Stimulated activated CD8-positive, alpha-beta memory T cell treated with anti-CD3 and anti-CD28 coated beads, Interleukin-4, amount 100 ng/mL, for 4 hours (primary cell): ENCODE results near the gene PRR14L.
A peak's percentile ranks its signal among the peaks of the same experiment; 100 is the strongest.
"Not testable (repeated sequence)": the region's sequence is repeated elsewhere in the genome, so short reads cannot be mapped to it uniquely, and the experiment has no call there.

Experiments
- DNase-seq, 2 donors: peaks; one replicate each; pipeline ENCODE4 v3.0.0-alpha.2; 2020; ENCODE audit warnings: low read depth in 2 of 2, low spot score in 1 of 2

The PRR14L gene

GRCh38 chr22:31749636-31750364 lies at the start of gene PRR14L:
TSS of gene PRR14L (minus strand) at chr22:31750132. CDS start at chr22:31738860, 11,272 bp downstream.
- DNase-seq = peak; percentile 98 to 99

- not testable (repeated sequence) for DNase-seq
Measured at GRCh38 chr22:31799358-31799757, 49.4 kb upstream of the PRR14L start.

DNA sequence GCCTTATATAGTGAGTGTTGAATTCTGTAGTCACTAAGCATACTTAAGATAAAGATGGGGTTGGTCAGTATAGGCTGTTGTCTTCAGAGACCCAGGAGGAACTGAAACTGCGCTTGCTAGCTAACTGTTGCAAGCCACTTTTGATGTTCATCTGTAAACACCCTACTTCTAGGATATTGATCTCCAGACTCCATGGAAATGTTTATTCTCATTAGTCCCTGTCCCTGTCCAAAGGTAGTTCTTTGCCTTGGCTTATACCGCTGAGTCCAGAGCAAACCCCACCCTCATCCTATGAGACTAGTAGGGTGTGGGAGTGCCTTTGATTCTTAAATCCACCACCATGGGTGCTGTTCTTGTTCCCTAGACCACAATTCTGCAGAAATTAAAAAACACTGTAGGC lies 40.3 kb upstream of the PRR14L start:
- no peak for DNase-seq

GRCh38 chr22:31789803-31790202 lies 39.9 kb upstream of the PRR14L start:
- no peak for DNase-seq

GRCh38 chr22:31776231-31776630 lies 26.3 kb upstream of the PRR14L start:
- no peak for DNase-seq

DNA sequence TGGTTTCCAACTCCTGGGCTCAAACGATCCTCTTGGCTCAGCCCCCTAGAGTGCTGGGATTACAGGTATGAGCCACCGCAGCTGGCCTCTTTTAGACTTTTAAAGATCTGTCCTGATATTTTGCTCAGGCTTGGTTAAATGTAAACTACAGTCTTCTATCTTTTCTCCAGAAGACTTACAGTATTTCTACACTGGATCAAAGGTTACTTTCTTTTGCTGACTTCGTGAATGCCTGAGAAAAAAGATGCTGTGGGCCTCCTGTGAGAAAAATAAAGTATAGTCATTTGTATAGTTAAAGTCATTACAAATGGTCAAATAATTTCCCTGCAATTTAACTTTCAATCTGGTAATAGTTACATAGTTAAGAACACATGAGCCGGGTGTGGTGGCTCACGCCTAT lies 23.5 kb upstream of the PRR14L start:
- DNase-seq = no peak

DNA sequence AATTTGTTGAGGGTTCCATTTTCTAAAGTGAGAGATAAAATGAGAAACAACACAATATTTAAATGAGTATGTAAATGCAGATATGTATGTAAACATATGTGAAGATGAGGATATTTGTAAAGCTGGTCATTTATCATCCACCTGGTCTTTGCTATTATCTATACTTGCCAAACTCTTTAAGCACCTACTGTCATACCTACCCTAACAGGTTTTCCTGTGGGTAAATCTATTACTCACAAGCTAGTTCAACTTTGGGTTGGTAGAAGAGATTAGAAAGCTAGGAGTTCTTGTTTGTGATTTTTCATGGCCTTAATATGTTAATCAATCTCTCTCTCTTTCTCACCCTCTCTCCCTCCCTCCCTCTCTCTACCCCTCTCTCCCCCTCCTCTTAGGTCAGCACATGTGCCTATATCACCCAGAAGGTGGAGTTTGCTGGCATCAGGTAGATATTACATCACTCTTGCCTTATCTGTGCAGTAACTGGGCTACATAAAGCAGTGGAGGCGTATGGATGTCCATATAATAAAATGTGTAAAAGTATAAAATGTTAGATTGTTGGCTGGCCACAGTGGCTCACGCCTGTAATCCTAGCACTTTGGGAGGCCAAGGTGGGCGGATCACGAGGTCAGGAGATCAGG lies 18.6 kb upstream of the PRR14L start:
- no peak for DNase-seq

- no peak for DNase-seq
Measured at GRCh38 chr22:31764785-31765184, 14.9 kb upstream of the PRR14L start.

GRCh38 chr22:31758860-31759259 lies 8.9 kb upstream of the PRR14L start:
- not testable (repeated sequence) for DNase-seq

GRCh38 chr22:31757265-31757664 lies 7.3 kb upstream of the PRR14L start:
- no peak for DNase-seq

GRCh38 chr22:31754813-31755212 lies 4.9 kb upstream of the PRR14L start:
- no peak for DNase-seq

GRCh38 chr22:31753634-31754501 lies 3.9 kb upstream of the PRR14L start, which contains the start of gene DEPDC5:
TSS of gene DEPDC5 (plus strand) at chr22:31754019. CDS start at chr22:31754922, 903 bp downstream.
- DNase-seq = peak; percentile 84 to 92

DNA sequence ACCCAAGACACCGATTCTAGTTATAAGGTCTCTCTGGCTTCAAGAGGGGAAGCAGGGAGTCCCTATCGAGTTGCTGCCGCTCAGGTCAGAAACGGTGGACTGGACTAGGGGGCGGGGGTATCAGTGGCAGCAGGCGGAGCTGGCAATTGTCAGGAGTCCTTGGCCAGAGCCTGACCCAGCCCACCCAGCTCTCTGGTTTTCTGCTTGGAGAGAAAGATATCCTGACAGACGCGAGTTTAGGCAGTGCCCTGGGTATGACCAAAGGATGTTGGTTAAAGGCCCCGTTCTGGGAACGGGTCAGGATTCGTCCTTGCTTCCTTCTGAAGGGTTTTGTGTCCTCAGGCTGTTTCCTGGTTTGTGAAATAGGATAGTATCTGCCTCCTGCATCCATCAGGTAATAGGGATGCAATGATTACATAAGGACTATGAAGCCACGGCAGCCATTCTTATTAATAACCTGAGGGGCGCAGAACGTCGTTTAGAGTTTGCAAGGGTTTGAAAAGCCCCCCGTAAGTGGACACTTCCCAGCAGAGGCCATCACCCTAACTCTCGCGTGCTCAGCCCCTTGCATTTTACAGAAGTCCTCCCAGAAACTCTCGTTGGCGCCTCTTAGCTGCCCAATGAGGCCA lies 3.2 kb upstream of the PRR14L start:
- no peak for DNase-seq

- DNase-seq = no peak
Measured at GRCh38 chr22:31752096-31752847, 2.3 kb upstream of the PRR14L start.

DNA sequence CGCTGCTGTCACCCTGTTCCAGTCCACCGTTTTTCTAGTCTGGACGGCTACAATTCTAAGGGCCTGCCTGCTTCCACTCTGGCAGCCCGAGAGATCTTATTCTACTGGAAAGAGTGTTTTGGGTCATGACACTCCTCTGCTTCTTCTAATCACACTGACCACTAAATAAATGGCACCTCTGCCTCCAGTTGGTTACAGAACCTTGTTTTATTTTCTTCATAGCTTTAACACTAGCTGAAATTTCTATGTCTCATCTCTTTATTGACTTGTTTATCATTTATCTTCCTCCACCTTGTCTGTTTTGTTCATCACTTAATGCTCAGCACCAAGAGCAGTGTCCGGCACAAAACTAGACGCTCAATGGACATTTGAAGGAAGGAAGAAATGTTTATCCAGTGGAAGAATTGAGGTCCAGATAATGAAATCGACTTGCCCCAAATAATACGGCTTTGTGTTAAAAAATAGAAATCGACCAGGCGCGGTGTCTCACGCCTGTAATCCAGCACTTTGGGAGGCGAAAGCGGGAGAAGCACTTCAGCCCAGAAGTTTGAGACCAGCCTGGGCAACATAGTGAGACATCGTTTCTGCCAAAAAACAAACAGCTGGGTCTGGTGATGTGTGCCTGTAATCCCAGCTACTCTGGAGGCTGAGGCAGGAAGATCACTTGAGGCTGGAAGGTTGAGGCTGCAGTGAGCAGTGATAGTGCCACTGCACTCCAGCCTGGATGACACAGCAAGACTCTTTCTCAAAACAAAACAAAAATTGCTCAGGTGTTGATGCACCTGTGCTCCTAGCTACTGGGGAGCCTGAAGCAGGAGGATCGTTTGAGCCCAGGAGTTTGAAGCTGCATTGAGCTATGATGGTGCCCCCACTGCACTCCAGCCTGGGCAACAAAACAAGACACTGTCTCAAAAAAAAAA lies 693 bp upstream of the PRR14L start:
- no peak for DNase-seq

DNA sequence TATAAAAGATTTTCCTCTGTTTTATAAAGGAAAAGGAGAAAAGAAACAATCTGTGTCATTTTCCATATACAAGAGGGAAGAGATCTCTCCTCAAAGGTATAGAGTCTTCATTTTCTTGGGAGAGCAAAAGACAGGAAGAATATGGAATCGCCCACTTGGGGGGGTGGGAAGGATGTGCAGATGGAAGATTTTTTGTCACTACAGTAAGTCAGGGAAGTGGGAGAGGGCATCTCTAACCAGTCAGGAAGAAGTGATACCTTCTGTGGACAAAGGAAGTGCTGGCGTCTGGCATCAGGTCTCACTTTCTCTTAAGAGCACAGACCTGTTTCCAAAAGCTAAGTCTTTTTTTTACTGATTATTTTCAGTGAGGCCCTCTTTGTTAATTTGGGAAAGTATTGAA lies 1.4 kb downstream of the PRR14L start:
- DNase-seq = no peak

DNA sequence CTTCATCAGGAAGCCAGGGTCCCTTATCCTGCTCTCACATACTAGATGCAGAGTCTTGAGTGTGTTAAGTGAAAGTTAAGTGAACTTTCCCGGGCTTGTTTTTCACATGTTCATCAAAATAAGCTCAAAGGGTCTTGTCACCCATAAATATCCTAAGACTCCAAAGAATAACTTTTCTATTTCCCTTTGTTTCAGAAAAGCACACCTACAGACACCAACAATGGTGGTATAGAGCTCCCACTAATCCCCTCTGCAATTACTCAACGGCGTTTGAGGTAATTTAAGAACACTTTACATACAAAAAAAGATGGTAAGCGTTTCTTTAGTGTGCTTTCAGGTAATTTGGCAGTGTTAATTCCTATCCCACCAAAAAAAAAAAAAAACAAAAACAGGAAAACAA lies 2.5 kb downstream of the PRR14L start:
- DNase-seq = no peak

DNA sequence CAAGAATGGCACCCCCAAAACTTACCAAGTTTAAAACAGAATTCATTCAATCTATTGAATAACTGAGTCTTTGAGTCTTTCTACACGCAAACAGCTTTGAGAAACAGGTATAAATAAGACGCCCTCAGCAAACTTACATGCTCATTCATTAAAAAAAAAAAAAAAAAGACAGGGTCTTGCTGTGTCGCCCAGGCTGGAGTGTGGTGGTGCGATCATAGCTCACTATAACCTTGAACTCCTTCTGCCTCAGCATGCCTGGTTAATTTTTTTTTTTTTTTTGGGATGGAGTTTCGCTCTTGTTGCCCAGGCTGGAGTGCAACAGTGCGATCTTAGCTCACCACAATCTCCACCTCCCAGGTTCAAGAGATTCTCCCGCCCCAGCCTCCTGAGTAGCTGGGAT lies 6.1 kb downstream of the PRR14L start:
- DNase-seq = no peak

GRCh38 chr22:31742682-31743081 lies 7.2 kb downstream of the PRR14L start:
- DNase-seq = no peak

GRCh38 chr22:31742115-31742514 lies 7.8 kb downstream of the PRR14L start:
- no peak for DNase-seq
